ENCODE data around the gene BICD1. TPM values are rescaled to one million over a fixed set of nuclear protein-coding genes. Genes with fewer than 3 reads are reported as not detected.
A peak's percentile ranks its signal among the peaks of the same experiment; 100 is the strongest.

BICD1 gene
- total and polyA plus RNA-seq, 2 of the 13 experiments (the other 11 are each of a cell fraction or from before 2014, with no cell fraction given), result 4.5 to 5.2 TPM

DNA sequence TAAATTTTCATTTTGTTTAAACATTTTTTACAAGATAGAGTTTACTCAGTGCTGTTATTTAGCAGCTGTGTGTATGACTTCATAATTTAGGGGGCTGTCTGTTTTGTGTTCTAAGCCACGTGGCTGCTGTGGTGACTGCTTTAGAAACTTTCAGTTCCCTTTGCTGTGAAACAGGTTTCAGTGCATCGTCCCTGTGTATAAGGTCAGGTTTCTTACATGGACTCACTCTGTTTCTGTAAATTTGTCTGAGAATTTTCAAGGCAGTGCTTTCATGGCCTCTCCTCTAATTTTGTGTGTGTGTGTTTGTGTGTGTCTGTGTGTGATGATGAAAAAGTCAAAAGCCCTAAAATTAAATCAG, 32.4 kb downstream of the BICD1 start (continued):
- TF ChIP-seq AHDC1 (CRISPR knock-in tag; IDR thresholded peaks at IDR 0.05; ENCODE audit: borderline replicate concordance), result no peak
- no peak for TF ChIP-seq SNRNP70 (IDR thresholded peaks at IDR 0.05; ENCODE audit: low read depth, low read length)
- no peak for TF ChIP-seq RBM39 (IDR thresholded peaks at IDR 0.05; ENCODE audit: low read depth, low read length, poor library complexity, severe bottlenecking)
- TF ChIP-seq NAIF1 (CRISPR knock-in tag; IDR thresholded peaks at IDR 0.05; ENCODE audit: borderline replicate concordance), result no peak
- no peak for TF ChIP-seq MAZ (IDR thresholded peaks at IDR 0.05; ENCODE audit: borderline replicate concordance, low read depth, low read length)
- TF ChIP-seq MAZ (CRISPR knock-in tag; IDR thresholded peaks at IDR 0.05; ENCODE audit: low read depth), result no peak
- TF ChIP-seq SP4 (CRISPR knock-in tag; IDR thresholded peaks at IDR 0.05), result no peak

GRCh38 chr12:32140877-32141276, 34.2 kb downstream of the BICD1 start:
- H3K79me2 ChIP-seq (ENCODE audit: insufficient read depth, low read length), result peaks cover 1% of the 10 kb centered on the region
- no peak for ATAC-seq
- no peaks in the 10 kb centered on the region for H4K20me1 ChIP-seq (ENCODE audit: insufficient read depth, low read length)
- 63% methylated on average over 12 of the region's 12 CpGs for WGBS (ENCODE audit: low lambda C conversion rate)
- BruUV-seq (replicated peaks), result no TSS peak
- CTCF ChIA-PET (ENCODE audit: low intra/inter-chr PET ratio, low total read pairs), result no interaction called here
- H3K36me3 ChIP-seq (replicated peaks in 1 of 2; ENCODE audit: control insufficient read depth in 1 of 2, insufficient read depth in 2 of 2, low read length in 2 of 2), result no peaks in the 10 kb centered on the region
- DNase-seq (ENCODE audit: low spot score), result no peak
- H3K9me3 ChIP-seq (ENCODE audit: low read length), result no peaks in the 10 kb centered on the region
- no peak overlapping the region for H3K9ac ChIP-seq (ENCODE audit: insufficient read depth, low read depth, low read length)
- POLR2A ChIA-PET, result no interaction called here
- peaks cover 52% of the 10 kb centered on the region for H3K4me1 ChIP-seq (ENCODE audit: insufficient read depth, low read length)
- no peak overlapping the region for H3K4me3 ChIP-seq (replicated peaks in 1 of 3; ENCODE audit: insufficient read depth in 1 of 3, low read depth in 2 of 3, low read length in 3 of 3)
- peak overlapping the region; percentile 11 for H3K27ac ChIP-seq (ENCODE audit: extremely low read length, insufficient read depth, low read length)
- peak overlapping the region; percentile 62 for H2AFZ ChIP-seq (ENCODE audit: low read length)
- peak overlapping the region; percentile 53 for H3K4me2 ChIP-seq (ENCODE audit: low read depth, low read length)
- intact Hi-C loops (cut with micrococcal nuclease; ENCODE audit: unreplicated experiment), result no loop called here
- in situ Hi-C loops (cut with HindIII; ENCODE audit: extremely low pct_ligation_motif_present, low pct_unique_long_range_greater_than_20kb), result no loop called here
- H3K27me3 ChIP-seq (ENCODE audit: control insufficient read depth in 1 of 2, insufficient read depth in 2 of 2, low read length in 2 of 2), result no peaks in the 10 kb centered on the region
- FAIRE-seq, result no peak
- TF ChIP-seq, protein P1, sequence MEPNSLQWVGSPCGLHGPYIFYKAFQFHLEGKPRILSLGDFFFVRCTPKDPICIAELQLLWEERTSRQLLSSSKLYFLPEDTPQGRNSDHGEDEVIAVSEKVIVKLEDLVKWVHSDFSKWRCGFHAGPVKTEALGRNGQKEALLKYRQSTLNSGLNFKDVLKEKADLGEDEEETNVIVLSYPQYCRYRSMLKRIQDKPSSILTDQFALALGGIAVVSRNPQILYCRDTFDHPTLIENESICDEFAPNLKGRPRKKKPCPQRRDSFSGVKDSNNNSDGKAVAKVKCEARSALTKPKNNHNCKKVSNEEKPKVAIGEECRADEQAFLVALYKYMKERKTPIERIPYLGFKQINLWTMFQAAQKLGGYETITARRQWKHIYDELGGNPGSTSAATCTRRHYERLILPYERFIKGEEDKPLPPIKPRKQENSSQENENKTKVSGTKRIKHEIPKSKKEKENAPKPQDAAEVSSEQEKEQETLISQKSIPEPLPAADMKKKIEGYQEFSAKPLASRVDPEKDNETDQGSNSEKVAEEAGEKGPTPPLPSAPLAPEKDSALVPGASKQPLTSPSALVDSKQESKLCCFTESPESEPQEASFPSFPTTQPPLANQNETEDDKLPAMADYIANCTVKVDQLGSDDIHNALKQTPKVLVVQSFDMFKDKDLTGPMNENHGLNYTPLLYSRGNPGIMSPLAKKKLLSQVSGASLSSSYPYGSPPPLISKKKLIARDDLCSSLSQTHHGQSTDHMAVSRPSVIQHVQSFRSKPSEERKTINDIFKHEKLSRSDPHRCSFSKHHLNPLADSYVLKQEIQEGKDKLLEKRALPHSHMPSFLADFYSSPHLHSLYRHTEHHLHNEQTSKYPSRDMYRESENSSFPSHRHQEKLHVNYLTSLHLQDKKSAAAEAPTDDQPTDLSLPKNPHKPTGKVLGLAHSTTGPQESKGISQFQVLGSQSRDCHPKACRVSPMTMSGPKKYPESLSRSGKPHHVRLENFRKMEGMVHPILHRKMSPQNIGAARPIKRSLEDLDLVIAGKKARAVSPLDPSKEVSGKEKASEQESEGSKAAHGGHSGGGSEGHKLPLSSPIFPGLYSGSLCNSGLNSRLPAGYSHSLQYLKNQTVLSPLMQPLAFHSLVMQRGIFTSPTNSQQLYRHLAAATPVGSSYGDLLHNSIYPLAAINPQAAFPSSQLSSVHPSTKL (CRISPR knock-in tag; IDR thresholded peaks at IDR 0.05), result 0 out of 2 replicates have a peak, but pooled peaks have one; percentile 10
- TF ChIP-seq BCLAF1 (IDR thresholded peaks at IDR 0.05) (no peak), ZNF652 (CRISPR knock-in tag; IDR thresholded peaks at IDR 0.05; ENCODE audit: borderline replicate concordance, low read depth) (peak; percentile 96)

Data from HepG2 (cell line).